OCI-LY7 (cell line): ENCODE data around the gene FOXK1. TPM values are rescaled to one million over a fixed set of nuclear protein-coding genes. Genes with fewer than 3 reads are reported as not detected.

Source experiments
- BruUV-seq: library from RNA; stranded (reverse); fragments of 400-500 nt; replicated peaks from 2 replicates; lab custom pipeline; 2021; lab: Mats Ljungman, UMichigan
- CTCF ChIA-PET: fragments of 300-600 bp; sonication (Branson Sonifier 250); formaldehyde crosslinking; loops from one replicate; lab custom pipeline; 2022; ENCODE audit warnings: antibody characterized with exemption; ENCODE audit not compliant: unreplicated experiment; lab: Charles Lee
- POLR2A ChIA-PET: fragments of 300-600 bp; sonication (Branson Sonifier 250); formaldehyde crosslinking; loops from one replicate; lab custom pipeline; 2022; ENCODE audit warnings: antibody characterized with exemption; lab: Charles Lee
- DNase-seq: peaks from one replicate; pipeline ENCODE4 v3.0.0-alpha.2; 2015; ENCODE audit warnings: low spot score
- H2AFZ ChIP-seq: fragments of 200-600 bp; sonication (generic), shearing (Covaris generic); 2 replicates; pipeline ENCODE4 v1.6.1; 2014; ENCODE audit warnings: mild to moderate bottlenecking, antibody characterized with exemption, low read length, moderate library complexity
- H3K27ac ChIP-seq: fragments of 200-600 bp; sonication (generic); 2 replicates; pipeline ENCODE4 v1.5.1; 2014; ENCODE audit warnings: mixed run types, low read depth, mild to moderate bottlenecking, moderate library complexity, low read length, inconsistent platforms; ENCODE audit not compliant: poor library complexity, severe bottlenecking
- H3K36me3 ChIP-seq: fragments of 200-600 bp; sonication (generic); 2 replicates; pipeline ENCODE4 v1.6.1; 2014; ENCODE audit warnings: mild to moderate bottlenecking, antibody characterized with exemption, low read length, moderate library complexity, mixed read lengths; ENCODE audit not compliant: insufficient read depth
- H3K4me1 ChIP-seq: fragments of 200-600 bp; sonication (generic); 2 replicates; pipeline ENCODE4 v1.5.1; 2014; ENCODE audit warnings: mild to moderate bottlenecking, low read length; ENCODE audit not compliant: insufficient read depth, poor library complexity, severe bottlenecking
- H3K4me2 ChIP-seq: fragments of 200-600 bp; sonication (generic); 2 replicates; pipeline ENCODE4 v1.6.1; 2014; ENCODE audit warnings: mild to moderate bottlenecking, low read length
- H3K4me3 ChIP-seq: fragments of 200-600 bp; sonication (generic); 2 replicates; pipeline ENCODE4 v1.5.1; 2014; ENCODE audit warnings: mild to moderate bottlenecking, low read depth, low read length; ENCODE audit not compliant: poor library complexity, severe bottlenecking
- H3K79me2 ChIP-seq: fragments of 200-600 bp; sonication (generic); 2 replicates; pipeline ENCODE4 v1.6.1; 2016; ENCODE audit warnings: low read depth, mild to moderate bottlenecking, low read length, moderate library complexity, mixed read lengths; ENCODE audit not compliant: insufficient read depth
- H3K9me2 ChIP-seq: fragments of 200-600 bp; sonication (generic); 2 replicates; pipeline ENCODE4 v1.6.1; 2016; ENCODE audit warnings: mild to moderate bottlenecking, low read length, mixed read lengths; ENCODE audit not compliant: insufficient read depth
- H3K9me3 ChIP-seq: fragments of 200-600 bp; sonication (generic); 2 replicates; pipeline ENCODE4 v1.6.1; 2014; ENCODE audit warnings: mild to moderate bottlenecking, mixed run types, low read length, mixed read lengths
- H4K20me1 ChIP-seq: fragments of 200-600 bp; sonication (generic); 2 replicates; pipeline ENCODE4 v1.6.1; 2014; ENCODE audit warnings: mild to moderate bottlenecking, antibody characterized with exemption, low read length, moderate library complexity, mixed read lengths; ENCODE audit not compliant: insufficient read depth
- CTCF ChIP-seq: fragments of 200-600 bp; sonication (generic); conservative IDR thresholded peaks from 2 replicates; pipeline ENCODE4 v1.5.1; 2014; ENCODE audit warnings: mild to moderate bottlenecking, antibody characterized with exemption, low read length, moderate library complexity, mixed read lengths
- EZH2phosphoT487 ChIP-seq: fragments of 200-600 bp; sonication (generic); IDR thresholded peaks from 2 replicates; pipeline ENCODE4 v1.6.1; 2018; ENCODE audit warnings: low read depth, borderline replicate concordance, mild to moderate bottlenecking, mixed run types, antibody characterized with exemption, low read length, moderate library complexity, mixed read lengths
- intact Hi-C: fragments of 100-400 bp; cut with micrococcal nuclease; formaldehyde crosslinking; loops from one replicate; pipeline ENCODE4 v1.10.0; 2022; ENCODE audit not compliant: unreplicated experiment
- total RNA-seq, 2 experiments: library from RNA; depleted of rRNA in 1 of 2; stranded (reverse); fragments of >200 nt in 1 of 2; shearing (Covaris generic) in 1 of 2; gene quantifications; 2 replicates each; pipeline ENCODE4 v1.2.3, GENCODE V29; 2014 to 2022

The FOXK1 gene
- total RNA-seq, 2 experiments from 2014 or later = 17.3 to 34.5 TPM

- Histone ChIP-seq H3K79me2 (no peaks in the 10 kb centered on the region), H2AFZ (no peak overlapping the region), H3K9me2 (no peaks in the 10 kb centered on the region), H3K9me3 (peaks cover 11% of the 10 kb centered on the region; the same call in 1 of the 2 replicates), H3K4me3 (no peak overlapping the region), H4K20me1 (no peaks in the 10 kb centered on the region), H3K4me2 (no peak overlapping the region), H3K4me1 (no peaks in the 10 kb centered on the region), H3K27ac (no peak overlapping the region), H3K36me3 (no peaks in the 10 kb centered on the region)
- TF ChIP-seq CTCF = no peak
- TF ChIP-seq EZH2phosphoT487 = no peak
- DNase-seq = no peak
- intact Hi-C loops = no loop called here
- CTCF ChIA-PET = no interaction called here
- no TSS peak for BruUV-seq
- POLR2A ChIA-PET = interaction anchor here (0.9 kb wide), 2 partner anchors 10 to 22 kb away, joined by 3 to 5 read pairs; no protein-coding TSS in a partner anchor
Observed at GRCh38 chr7:4663239-4664018, 18.7 kb upstream of the FOXK1 start.

GRCh38 chr7:4665661-4666060 lies 16.4 kb upstream of the FOXK1 start:
- H3K4me1 ChIP-seq = no peaks in the 10 kb centered on the region
- H2AFZ ChIP-seq = no peak overlapping the region
- no peaks in the 10 kb centered on the region for H3K9me2 ChIP-seq
- no peak overlapping the region for H3K27ac ChIP-seq
- H3K36me3 ChIP-seq = no peaks in the 10 kb centered on the region
- BruUV-seq = no TSS peak
- peaks cover under 1% of the 10 kb centered on the region; the same call in 1 of the 2 replicates for H3K9me3 ChIP-seq
- no peaks in the 10 kb centered on the region for H4K20me1 ChIP-seq
- intact Hi-C loops = no loop called here
- ChIA-PET CTCF (no interaction called here), POLR2A (no interaction called here)
- H3K79me2 ChIP-seq = no peaks in the 10 kb centered on the region
- H3K4me3 ChIP-seq = no peak overlapping the region
- DNase-seq = no peak
- no peak overlapping the region for H3K4me2 ChIP-seq
- TF ChIP-seq EZH2phosphoT487 = no peak
- no peak for TF ChIP-seq CTCF
